LNCAP (cell line): Measurements from ENCODE around the gene TVP23A.

ENCODE experiments used
- TF ChIP-seq, protein P1 (sequence below): fragments of 450-650 bp; IDR thresholded peaks from 2 replicates; pipeline ENCODE4 v1.5.1; 2017; ENCODE audit warnings: mild to moderate bottlenecking

The TVP23A gene

DNA sequence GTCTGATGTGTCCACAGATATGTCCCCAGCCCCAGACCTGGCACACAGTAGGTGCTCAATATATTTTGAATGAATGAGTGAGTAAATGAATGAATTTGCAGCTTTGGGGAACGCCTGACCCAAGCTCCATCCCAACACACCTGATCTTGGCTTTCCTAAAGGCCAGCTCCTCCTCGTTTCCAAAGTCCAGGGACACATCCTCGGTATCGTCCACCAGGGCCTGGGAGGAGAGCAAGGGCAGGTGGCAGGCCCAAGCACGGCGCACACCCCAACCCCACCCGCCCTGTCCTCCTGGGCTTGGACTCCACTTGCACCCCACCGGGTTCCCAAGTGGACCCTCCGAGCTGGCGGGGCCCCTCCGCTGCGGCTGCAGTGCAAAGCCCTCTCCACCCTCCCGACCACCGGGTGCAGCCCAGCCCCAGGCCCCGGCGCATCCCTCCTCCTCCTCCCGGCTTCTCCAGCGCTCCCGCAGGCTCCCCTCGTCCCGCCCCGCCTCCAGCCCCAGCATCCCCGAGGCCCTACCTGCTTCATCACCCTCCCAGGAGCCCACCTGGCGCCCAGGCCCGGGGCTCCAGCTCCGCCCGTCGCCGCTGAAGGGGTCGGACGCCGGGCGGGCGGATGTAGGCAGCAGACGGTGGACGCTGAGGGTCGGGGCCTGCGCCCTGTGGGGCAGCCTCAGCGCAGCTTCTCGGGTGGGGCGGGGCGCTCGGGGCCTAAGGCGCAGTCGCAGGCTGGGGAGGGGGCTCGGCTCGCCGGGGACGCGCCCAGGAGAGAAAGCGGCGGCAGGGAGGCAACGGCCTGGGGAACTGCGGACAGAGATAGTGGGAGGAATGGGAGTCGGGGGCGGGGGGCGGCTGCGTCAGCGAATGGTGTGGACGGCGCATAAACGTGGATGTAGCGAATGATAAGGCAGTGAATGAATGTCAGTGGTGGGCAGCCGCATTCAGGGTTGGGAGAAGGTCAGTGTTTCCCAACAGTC is at the start of gene TVP23A:
Gene TVP23A (minus strand): TSS at position 832 of the 979 bp plus-strand sequence. CDS start 301 bp downstream, at position 531.
- TF ChIP-seq, protein P1, sequence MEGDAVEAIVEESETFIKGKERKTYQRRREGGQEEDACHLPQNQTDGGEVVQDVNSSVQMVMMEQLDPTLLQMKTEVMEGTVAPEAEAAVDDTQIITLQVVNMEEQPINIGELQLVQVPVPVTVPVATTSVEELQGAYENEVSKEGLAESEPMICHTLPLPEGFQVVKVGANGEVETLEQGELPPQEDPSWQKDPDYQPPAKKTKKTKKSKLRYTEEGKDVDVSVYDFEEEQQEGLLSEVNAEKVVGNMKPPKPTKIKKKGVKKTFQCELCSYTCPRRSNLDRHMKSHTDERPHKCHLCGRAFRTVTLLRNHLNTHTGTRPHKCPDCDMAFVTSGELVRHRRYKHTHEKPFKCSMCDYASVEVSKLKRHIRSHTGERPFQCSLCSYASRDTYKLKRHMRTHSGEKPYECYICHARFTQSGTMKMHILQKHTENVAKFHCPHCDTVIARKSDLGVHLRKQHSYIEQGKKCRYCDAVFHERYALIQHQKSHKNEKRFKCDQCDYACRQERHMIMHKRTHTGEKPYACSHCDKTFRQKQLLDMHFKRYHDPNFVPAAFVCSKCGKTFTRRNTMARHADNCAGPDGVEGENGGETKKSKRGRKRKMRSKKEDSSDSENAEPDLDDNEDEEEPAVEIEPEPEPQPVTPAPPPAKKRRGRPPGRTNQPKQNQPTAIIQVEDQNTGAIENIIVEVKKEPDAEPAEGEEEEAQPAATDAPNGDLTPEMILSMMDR, result no peak

DNA sequence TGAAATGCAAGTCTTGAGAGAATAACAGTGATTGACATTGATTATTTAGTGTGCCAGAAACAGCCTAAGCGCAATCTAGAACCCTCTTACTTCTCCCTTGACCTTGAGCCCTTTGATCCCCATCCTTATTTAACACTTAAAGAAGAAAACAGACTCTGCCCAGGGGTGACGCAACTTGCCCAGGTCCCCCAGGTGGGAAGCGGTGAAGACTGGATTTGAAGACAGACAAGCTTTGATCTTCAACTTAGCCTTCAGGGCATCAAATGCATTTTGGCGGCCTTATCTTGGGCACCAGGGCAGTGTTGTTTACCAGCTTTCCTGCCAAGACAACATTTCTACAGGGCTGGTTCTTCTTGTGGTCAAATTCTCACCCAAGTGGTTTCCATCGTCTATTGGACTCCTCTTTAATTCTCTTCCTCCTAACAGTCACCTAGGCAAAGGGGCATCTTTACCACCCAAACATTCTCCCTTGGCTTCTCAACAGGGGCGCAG is 49.6 kb upstream of the TVP23A start:
- TF ChIP-seq, protein P1, result no peak

DNA sequence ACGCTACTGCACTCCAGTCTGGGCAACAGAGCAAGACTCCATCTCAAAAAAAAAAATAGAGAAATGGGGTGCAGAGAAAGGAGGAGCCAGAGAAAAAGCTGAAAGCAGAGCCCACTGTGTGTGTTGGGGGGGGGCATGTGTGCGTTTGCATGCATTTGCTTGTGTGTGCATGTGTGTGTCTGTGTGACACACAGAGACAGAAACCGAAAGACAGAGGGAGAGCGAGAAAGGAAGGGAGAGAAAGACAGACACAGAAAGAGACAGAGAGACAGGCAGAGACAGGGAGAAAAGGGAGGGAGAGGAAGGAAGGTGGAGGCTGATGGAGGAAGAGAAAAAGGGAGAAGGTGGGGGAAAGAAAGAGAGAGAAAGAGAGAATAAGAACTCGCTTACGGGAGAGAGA is 48.6 kb upstream of the TVP23A start:
- TF ChIP-seq, protein P1, result no peak

DNA sequence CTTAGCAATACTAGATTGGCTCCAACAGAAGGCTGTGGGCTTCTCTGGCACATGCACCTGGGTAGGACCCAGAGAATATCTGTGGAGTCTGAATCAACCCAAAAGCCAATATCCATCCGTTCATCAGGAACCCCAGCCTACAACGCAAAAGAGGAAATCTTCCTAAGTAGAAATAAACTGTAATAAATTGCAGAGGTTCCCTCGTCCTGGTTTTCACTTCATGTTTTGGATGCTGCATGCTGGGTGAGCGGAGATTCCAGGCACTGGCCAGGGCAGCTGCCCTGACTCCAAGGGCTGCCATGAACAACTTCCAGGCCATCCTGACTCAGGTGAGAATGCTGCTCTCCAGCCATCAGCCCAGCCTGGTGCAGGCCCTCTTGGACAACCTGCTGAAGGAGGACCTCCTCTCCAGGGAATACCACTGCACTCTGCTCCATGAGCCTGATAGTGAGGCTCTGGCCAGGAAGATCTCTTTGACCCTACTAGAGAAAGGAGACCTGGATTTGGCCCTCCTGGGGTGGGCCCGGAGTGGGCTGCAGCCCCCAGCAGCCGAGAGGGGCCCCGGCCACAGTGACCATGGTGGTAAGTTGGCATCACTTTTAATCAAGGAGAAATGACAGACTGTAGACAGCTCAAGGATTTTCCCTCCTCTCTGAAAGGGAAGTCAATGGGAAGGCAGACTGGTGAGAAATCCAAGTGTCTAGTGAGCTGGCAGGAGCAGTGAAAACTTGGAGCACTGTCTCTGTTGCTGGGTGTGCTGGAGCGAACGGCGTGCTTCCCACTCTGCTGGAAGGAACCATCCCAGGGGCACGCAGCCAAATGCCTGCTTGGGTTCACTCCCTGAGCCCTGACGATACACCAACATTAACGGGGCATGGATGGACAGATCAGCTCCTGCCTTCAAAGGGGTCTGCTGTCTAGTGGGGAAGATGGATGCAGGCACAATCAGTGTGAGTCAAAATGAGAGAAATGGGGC is 47.7 kb upstream of the TVP23A start:
- TF ChIP-seq, protein P1, result no peak

DNA sequence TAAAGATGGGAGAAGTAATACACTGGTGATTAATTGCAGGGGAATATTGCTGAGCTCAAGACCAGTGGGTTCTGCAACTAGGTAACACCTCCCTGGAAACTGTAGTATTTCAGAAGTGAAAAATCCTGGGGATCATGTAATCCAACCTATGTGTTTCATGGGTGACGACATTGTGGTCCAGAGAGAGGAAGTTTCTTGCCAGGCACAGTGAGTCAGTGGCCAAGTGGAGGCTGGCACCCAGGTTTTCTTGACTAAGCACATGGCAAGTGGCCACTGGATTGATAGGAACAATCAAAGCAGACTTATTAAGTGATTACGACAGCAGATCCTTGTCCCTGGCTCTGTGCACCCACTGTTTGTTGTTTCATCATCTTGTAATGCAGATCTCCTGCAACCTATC is 43.8 kb upstream of the TVP23A start:
- TF ChIP-seq, protein P1, result no peak

DNA sequence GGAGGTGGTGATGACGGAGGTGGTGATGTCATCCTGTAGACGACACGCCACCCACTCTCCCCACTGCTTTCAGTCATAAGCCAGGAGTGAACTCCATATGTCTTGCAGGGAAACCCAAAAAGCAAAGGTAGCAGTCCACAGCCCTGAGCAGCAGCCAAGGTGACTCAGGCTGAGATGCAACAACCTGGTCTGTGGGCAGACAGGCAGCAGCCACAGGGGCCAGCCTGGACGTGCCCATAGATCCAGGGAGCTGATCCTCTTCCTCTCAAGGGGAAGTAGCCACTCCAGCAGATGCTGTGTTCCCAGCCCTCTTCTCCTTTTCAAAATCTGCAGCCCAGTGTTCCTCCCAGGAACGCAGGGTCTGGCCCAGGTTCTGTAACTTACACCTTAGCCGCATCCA is 41.1 kb upstream of the TVP23A start:
- TF ChIP-seq, protein P1, result no peak

DNA sequence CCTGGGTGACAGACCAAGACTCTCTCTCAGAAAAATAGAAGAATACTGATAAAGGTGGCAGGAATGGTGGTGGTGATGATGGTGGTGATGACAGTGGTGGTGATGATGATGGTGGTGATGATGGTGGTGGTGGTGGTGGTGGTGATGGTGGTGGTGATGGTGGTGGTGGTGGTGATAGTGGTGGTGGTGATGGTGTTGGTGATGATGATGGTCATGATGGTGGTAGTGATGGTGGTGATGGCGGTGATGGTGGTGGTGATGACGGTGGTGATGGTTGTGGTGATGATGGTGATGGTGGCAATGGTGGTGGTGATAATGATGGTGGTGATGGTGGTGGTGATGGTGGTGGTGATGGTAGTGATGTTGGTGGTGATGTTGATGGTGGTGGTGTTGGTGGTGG is 40.4 kb upstream of the TVP23A start:
- TF ChIP-seq, protein P1, result no peak
